ENCODE results near the gene SBF2.
"Not testable (repeated sequence)": the region's sequence is repeated elsewhere in the genome, so short reads cannot be mapped to it uniquely, and the experiment has no call there.

SBF2 gene

GRCh38 chr11:9758637-9759518 is 535.1 kb downstream of the SBF2 start:
- DNase-seq = no peak

GRCh38 chr11:9757809-9758636 is 536.0 kb downstream of the SBF2 start:
- DNase-seq = no peak

- DNase-seq = no peak
These were observed 537.1 kb downstream of the SBF2 start for GRCh38 chr11:9756878-9757277.

DNA sequence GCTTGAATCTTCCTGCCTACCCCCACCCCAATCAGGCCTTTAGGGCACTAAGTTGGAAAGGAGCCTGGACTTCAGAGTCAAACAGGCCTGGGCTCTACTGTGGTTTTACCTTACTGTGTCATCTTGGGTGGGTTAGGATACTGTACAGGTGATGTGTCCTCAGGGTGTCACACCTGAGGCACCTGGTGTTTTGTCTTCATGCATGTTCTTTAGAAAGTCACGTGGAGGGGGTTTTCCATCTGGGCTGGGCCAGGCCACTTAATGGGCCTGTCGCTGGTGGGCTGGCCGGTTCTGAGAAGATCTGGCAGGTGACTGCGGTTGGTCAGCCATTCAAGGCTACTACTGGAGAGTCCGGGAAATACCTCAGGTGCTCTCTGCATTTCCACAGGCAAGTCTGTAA is 537.6 kb downstream of the SBF2 start:
- no peak for DNase-seq

- DNase-seq = no peak
These were observed 538.3 kb downstream of the SBF2 start for GRCh38 chr11:9755561-9756185.

DNA sequence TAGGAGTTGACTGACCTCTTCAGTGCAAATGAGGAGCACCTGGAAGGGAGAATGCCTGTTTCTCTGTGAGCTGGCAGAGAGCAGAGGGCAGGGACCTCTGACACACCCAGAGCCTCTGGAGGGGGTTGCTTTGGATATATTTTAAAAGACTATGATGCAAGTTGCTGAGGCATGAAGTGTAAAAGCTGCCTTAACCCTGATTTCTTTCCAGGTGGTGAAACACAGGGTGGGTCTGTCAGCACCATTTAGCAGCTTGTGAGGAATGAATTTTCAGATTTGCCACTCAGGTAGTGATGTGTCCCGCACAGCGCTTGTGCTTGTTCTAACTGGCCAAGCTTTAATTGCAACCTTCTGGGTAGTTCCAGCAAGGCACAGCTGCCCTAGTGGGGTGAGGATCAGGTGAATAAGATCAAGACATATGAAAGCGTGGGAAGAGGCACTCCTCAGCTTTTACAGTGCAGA is 540.0 kb downstream of the SBF2 start:
- DNase-seq = no peak

DNA sequence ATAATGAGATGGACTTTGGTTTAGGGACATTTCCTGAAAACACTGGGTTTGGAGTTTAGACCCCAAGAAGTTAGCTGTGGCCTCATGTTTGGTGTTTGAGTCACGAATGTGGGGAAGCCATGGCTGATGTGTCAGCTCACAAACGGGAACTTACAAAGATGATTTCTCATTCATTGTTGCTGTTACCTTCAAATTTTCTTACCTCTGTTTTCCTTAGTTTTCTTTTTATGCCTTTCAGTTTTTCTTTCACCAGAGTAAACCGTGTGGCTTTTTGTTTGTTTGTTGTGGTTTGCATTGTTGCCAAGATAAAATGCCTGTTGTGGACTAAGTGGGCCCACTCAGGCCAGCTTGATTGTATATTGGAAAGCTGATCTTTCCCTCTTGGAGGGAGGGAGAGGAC is 541.0 kb downstream of the SBF2 start:
- DNase-seq = no peak

DNA sequence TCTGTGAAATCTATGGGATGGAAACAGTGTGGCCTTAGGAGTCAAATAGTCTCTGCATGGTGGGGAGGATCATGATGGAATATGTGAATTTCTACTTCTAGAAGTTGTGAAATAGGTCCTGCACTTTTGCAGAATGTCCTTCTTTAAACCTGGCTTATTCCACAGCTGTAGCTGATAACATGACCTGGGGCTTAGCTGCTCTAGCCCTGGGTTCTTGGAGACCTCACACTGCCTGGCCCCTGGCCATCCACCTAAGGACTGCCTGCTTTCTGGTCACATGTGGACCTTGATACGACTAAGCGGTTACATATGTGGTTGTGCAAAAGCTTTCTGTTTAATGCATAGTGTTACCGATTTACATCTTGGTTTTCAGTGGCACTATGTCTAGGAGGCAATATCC is 541.9 kb downstream of the SBF2 start:
- DNase-seq = no peak

DNA sequence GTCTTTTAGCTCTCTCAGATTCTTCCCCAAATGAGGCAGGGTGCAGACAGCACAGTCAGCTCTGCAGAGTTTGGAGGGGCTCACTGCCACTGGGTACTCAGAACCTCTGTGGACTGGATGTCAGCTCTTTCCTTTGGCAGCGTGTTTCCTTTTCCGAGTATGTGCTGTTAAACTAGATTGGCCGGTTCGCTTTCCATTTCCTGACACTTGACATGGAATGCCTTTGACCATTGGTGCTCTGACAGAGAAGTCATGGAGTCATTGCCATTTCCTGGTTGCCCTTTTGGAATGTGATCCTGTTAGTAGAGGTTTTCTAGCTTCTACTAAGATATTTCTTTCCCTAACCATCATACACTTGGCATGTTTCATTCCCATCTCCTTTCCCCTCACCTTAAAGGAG is 543.5 kb downstream of the SBF2 start:
- DNase-seq = no peak

DNA sequence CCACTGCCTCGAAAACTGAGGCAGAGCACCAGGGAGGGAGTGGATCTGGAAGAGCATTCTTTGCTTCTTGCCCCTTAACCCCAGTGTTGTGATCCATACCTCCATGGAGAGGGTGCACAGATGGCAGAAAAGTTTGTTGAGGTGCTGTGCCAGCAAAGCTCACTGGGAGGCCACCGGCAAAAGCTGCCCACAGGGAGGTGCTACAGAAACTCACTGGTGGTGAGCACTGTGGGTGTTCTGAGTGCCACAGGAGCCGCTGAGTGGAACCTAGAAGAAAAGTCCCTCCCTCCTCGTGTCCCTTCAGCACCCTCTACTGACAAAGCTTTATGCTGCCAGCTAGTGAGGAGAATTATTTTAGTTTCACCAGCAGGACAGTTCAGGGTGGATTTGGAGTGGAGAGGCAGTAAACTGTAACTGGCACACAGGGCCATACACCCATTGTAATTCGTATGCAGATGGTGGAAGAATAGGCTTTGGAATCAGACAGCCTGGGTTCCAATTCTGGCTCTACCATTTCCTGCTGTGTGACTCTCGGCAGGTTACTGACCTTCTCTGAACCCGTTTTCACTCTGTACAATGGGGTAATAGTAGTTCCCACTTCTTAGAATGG is 545.6 kb downstream of the SBF2 start:
- no peak for DNase-seq

GRCh38 chr11:9747828-9748227 is 546.2 kb downstream of the SBF2 start:
- DNase-seq = no peak

DNA sequence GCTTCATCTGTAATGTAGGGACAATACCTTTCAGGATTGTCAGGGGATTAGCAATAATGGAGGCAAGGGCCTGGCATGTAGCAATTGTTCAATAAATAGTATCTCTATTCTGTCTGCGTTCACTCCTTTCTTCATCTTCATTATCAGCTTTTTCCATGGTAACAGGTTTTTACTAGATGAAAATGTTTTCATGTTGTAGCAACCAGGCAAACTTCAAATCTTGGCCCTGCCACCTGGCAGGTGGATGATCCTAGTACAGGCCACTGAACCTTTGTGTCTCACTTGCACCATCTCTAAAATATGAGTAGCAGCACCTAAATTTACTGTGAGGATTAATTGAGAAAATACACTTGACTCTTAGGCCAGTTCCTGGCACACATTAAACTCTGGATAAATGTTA is 546.8 kb downstream of the SBF2 start:
- no peak for DNase-seq

DNA sequence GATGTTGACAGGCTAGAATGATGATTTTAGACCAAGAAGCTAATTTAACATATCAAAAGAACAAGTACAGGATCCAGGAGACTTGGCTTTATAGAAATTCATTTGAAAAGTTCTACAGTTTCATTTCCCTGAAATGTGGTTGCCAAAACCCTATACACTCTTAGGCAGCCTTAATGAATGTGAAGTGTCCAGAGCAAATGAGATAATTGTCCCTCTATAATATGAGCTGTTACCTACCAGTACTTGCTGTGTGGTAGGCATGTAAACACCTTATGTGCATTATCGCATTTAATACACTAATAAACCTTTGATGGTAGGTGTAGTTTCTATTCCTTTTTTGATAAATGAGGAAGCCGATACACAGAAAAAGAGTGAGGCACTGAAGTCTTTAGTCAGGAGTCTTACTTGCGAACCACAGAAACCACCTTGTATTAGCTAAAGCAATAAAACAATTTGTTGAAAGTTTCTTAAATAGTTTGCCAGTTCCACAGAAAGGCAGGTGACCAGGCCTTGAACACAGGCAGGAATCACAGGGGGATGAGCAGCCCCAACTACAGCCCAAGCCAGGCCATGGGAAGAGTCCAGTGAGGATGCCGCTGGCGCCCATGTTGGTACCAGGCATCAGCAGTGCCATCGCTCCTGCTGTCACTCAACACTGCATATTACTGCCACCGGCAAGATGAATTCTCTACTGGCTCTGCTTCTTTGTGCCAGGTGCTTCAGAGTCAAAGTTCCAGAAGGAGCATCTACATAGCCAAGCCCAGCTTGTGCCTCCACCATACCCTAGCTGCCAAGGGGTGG is 548.4 kb downstream of the SBF2 start:
- no peak for DNase-seq

DNA sequence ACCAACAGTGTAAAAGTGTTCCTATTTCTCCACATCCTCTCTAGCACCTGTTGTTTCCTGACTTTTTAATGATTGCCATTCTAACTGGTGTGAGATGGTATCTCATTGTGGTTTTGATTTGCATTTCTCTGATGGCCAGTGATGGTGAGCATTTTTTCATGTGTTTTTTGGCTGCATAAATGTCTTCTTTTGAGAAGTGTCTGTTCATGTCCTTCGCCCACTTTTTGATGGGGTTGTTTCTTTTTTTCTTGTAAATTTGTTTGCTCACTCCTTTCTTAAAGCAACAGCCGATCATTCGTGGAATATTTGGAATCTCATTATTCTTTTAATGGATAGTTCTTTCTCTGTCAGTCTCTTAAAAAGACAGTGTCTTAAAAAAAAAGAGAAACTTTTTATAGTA is 550.5 kb downstream of the SBF2 start:
- DNase-seq = not testable (repeated sequence)

- no peak for DNase-seq
These were observed 552.8 kb downstream of the SBF2 start for GRCh38 chr11:9741260-9741659.

GRCh38 chr11:9740202-9740883 is 553.7 kb downstream of the SBF2 start:
- DNase-seq = no peak

GRCh38 chr11:9739123-9739900 is 554.7 kb downstream of the SBF2 start:
- DNase-seq = no peak

- DNase-seq = no peak
These were observed 555.3 kb downstream of the SBF2 start for GRCh38 chr11:9738707-9739106.

- no peak for DNase-seq
These were observed 555.9 kb downstream of the SBF2 start for GRCh38 chr11:9738116-9738515.

DNA sequence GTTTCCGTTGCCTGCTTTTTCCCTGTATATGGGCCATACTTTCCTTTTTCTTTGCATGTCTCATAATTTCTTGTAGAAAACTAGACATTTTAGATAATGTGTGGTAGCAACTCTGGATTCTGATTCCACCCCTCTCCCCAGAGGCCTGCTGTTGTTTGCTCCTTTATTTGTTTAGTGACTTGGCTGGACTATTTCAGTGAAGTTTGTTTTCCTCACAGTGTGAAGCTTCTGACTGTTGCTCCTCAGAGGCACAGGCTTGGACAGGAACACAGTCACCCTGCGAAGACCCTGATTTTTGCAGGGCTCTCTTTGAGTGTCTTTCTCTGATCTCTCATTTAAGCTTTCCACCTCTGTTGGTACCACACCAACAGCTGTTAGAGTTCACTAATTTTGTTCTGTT is 557.7 kb downstream of the SBF2 start:
- no peak for DNase-seq

DNA sequence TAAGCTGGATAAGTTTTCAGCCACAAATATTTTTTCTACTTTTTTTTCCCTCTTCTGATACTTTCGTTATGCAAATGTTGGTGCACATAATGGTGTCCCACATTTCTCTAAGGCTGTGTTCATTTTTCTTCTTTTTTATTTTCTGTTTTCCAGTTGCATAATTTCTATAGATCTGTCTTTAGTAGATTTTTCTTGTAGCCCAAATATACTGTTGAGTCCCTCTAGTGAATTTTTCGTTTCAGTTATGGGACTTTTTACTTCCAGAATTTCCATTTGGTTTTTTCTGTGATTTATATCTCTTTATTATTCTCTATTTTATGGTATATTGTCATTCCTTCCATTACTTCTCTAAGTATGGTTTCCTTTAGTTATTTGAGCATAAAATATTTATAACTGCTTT is 558.1 kb downstream of the SBF2 start:
- DNase-seq = no peak

Data from GOT3 (cell line).